ENCODE data around the gene EPHA1. TPM values are rescaled to one million over a fixed set of nuclear protein-coding genes. Genes with fewer than 3 reads are reported as not detected.

EPHA1 gene
- not detected for total RNA-seq

DNA sequence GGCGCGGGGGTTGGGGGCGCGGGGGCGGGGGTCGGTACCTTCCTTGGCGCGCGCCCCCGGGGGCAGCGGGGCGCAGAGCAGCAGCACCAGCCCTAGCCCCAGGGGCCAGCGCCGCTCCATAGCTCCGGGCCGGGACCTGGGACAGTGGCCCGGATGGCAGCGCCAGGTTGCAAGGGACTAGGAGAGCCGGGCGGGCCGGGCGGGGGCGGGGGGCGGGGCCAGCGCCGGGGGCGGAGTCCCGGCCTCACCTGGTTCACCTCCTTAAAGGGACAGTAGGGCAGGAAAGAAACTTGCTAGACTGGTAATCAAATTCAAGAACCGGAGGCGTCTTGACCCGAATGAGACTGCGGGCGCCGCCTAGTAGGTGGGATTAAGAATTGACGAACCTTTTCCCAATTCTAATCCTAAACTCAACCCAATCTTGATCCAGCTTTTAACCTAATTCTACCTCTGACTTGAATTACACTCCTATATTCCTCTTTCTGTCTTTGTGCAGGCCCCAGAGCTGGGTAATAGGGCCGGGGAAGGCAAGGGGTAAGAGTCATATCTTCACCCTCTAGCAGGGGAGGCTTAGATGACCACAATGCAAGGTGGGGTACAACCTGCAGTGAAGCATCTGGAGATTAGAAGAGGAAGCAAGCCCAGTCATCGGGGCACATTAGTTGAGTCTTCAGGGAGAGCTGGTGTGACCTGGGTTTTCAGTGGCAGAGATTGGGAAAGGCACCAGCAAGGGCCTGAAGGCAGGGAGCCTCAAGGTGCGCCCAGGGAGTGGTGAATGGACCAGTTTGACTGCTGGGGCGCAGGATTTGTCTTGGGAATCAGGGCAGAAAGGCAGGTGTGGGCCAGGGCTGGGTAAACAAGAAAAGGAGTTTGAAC lies at the start of gene EPHA1:
Gene EPHA1 (minus strand): TSS at position 171 of the 876 bp plus-strand sequence. CDS start 51 bp downstream, at position 120.

DNA sequence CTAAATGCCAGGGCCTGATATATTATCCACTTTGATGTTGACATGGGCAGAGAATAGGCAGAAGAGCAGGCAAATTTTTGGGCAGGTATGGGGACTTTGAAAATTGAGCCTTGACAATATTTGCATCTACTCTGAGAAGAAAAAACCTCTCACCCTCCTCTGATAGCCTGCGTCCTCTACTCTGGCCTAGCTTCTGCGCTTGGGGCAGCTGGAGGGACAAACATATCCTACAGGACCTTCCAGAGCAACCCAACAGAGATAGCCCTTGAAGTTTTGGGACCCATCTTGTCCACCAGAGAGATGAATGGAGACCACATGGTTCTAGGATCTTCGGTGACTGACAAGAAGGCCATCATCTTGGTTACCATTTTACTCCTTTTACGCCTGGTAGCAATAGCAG lies 34.5 kb upstream of the EPHA1 start, which contains the start of gene TAS2R60:
Gene TAS2R60 (plus strand): TSS at position 301 of the 400 bp plus-strand sequence. CDS start 0 bp downstream, at position 301.

GRCh38 chr7:143380646-143381426 lies 27.8 kb downstream of the EPHA1 start, which contains the start of gene ZYX:
TSS of gene ZYX (plus strand) at chr7:143381345. CDS start at chr7:143381572, 227 bp downstream.

DNA sequence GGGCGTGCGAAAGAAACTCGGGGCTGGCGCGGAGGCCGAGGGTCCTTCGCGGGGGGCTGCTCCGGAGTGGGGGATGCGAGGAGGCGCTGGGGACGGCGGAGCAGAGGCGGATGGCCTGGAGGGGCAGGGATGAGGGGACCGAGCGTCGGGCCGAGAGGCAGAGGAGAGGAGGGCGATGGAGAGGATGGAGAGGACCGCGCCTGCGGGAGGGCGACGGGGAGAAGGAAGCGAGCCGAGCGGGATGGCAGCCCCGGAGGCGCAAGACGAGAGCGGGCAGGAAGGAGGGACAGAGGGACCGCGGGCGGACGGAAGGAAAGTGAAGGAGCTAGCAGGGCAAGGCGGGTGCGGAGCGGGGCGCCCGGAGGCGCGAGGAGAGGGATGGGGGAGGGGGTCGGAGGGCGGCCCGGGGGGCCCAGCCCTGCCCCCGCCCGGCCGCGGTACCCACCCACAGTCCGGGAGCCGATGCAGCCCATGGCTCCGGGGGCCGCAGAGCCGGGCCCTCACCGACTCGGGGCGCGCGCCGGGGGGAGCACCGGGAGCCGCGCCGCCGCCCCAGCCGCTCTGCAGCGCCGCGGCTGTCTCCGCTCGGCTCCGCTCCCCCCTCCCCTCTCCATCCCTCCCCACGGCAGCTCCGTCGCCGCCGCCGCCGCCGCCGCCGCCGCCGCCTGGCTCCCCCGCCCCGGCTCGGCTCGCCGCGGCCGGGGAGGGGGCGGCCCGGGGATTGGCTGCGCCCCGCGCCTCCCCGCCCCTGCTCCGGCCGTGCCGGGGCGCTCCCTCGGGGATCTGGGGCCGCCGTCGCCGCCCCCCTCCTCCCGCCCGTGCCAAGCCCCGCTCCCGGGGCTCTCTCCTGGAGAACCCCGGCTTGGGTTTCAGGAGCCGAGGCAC lies 46.3 kb downstream of the EPHA1 start, which contains the start of gene FAM131B:
Gene FAM131B (minus strand): TSS at position 583 of the 885 bp plus-strand sequence. CDS start 110 bp downstream, at position 473.

Small RNAs within 50 kb of the gene (small RNA-seq; reads per million reads assigned to genes)
- 0.09 reads per million for gene MIR6892 (ENCODE audit: low replicate concordance)

Other genes with a start within 250 kb of the EPHA1 start
- not detected for gene TAS2R39, start 225.4 kb downstream of the EPHA1 start, total RNA-seq
- gene TAS2R40, start 186.8 kb downstream of the EPHA1 start, total RNA-seq, result not detected
- gene GSTK1, start 145.4 kb downstream of the EPHA1 start, total RNA-seq, result 45.1 TPM
- not detected for gene TMEM139, start 123.9 kb downstream of the EPHA1 start, total RNA-seq
- gene CASP2, start 120.5 kb downstream of the EPHA1 start, total RNA-seq, result 41.6 TPM
- gene CLCN1, start 92.7 kb downstream of the EPHA1 start, total RNA-seq, result not detected
- 99.5 TPM for gene FAM131B, start 46.1 kb downstream of the EPHA1 start, total RNA-seq
- 16.6 TPM for gene ZYX, start 27.5 kb downstream of the EPHA1 start, total RNA-seq
- gene TAS2R60, start 34.6 kb upstream of the EPHA1 start, total RNA-seq, result not detected
- not detected for gene TAS2R41, start 69.0 kb upstream of the EPHA1 start, total RNA-seq
- 0.94 TPM for gene CTAGE15, start 162.9 kb upstream of the EPHA1 start, total RNA-seq
- 1.6 TPM for gene TCAF2, start 212.1 kb upstream of the EPHA1 start, total RNA-seq

All from parietal lobe (tissue), 2 donors.